ENCODE results near the gene IRF2BP1.

The IRF2BP1 gene

DNA sequence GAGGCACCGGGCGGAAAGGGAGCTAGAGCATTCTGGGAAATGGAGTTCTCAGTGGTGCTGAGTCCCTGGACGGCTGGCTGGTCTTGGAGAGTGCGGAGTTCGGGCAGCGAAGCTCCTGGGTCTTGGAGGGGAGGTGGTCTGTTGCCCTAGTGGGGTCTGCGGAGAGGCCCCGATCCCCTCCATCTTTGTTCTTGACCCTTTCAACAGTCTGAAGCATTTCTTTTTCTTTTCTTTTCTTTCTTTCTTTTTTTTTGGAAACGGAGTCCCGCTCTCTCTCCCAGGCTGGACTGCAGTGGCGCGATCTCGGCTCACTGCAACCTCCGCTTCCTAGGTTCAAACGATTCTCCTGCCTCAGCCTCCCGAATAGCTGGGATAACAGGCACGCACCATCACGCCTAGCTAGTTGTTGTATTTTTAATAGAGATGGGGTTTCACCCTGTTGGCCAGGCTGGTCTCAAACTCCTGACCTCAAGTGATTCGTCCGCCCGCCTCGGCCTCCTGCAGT, 22.6 kb downstream of the IRF2BP1 start:
- DNase-seq (ENCODE audit: extremely low read depth in 1 of 2, low read depth in 1 of 2), result no peak

- DNase-seq (ENCODE audit: extremely low read depth in 1 of 2, low read depth in 1 of 2), result peak; percentile 97 to 99
Observed at GRCh38 chr19:45862564-45863334, 23.2 kb downstream of the IRF2BP1 start, which contains the start of gene SYMPK. Gene SYMPK (minus strand): TSS chr19:45863147. CDS start chr19:45854495, 8,652 bp downstream.

DNA sequence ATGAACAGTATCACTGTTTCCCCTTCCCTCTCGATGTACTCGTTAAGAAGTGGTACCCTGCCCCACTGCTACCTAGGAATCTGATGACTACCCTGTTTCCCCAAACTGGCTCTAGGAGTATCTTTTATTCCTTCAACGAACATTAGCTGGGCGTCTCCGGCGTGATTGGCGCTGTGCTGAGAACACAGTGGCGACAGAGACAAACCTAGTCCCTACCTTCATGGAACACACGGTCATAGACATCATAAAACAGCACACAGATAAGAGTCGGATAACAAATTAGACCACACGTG, 23.7 kb downstream of the IRF2BP1 start:
- DNase-seq (ENCODE audit: extremely low read depth in 1 of 2, low read depth in 1 of 2), result no peak

DNA sequence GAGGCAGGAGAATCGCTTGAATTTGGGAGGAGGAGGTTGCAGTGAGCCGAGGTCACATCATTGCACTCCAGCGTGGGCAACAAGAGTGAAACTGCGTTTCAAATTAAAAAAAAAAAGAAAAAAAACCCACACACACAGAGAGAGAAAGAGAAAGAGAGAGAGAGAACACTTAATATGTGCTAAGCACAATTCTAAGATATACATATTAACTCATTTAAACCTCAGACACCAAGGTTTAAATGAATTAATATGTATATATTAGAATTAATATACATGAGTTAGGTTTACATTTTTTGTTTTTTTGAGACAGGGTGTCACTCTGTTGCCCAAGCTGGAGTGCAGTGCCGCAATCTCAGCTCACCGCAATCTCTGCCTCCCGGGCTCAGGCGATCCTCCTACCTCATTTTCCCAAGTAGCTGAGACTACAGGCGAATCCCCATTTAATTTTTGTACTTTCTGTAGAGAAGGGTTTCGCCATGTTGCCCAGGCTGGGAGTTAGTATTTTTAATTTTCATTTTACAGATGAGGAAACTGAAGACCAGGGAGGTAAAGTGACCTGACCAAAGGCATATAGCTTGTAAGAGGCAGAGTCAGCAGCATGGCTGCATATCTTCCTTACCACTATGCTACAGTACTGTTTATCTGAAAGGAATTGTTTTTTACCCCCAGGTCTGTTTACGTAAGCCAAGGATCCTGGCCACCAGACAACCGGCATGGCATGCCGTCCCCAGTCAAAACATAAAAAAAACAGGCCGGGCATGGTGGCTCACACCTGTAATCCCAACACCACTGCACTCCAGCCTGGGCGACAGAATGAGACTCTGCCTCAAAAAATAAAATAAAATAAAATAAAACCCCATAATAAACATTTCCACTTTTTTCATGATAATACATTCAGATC, 25.3 kb downstream of the IRF2BP1 start:
- DNase-seq (ENCODE audit: extremely low read depth in 1 of 2, low read depth in 1 of 2), result no peak

- no peak for DNase-seq (ENCODE audit: extremely low read depth in 1 of 2, low read depth in 1 of 2)
Observed at GRCh38 chr19:45854167-45854778, 31.7 kb downstream of the IRF2BP1 start.

GRCh38 chr19:45852983-45853382, 33.0 kb downstream of the IRF2BP1 start:
- no peak for DNase-seq (ENCODE audit: extremely low read depth in 1 of 2, low read depth in 1 of 2)

DNA sequence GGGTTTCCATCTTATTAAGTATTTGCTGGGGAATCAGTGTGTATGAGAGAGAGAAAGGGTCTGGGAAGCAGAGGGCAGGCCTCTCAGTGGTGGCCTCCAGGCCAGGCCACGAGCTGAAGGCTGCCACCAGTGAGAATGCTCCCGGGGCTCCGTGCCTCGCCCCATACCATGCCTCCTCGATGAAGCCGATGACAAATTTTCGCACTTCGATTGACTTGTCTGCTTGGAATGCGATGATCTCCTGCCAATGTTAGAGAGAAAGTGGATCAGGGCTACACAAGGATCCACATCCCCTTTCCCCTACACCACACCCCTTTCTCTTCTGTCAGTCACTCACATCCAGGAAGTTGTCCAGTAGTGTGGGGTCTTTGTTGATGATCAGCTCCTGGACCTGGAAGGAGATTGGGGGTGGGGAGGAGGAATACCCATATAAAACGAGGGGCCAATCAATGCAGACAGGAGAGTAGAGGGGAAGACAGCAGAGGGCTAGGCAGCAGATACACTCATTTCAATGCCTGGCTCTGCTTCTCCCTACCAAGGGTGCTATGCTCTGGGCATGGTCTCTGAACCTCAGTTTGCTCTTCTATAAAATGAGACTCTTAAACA, 33.7 kb downstream of the IRF2BP1 start:
- DNase-seq (ENCODE audit: extremely low read depth in 1 of 2, low read depth in 1 of 2), result no peak

DNA sequence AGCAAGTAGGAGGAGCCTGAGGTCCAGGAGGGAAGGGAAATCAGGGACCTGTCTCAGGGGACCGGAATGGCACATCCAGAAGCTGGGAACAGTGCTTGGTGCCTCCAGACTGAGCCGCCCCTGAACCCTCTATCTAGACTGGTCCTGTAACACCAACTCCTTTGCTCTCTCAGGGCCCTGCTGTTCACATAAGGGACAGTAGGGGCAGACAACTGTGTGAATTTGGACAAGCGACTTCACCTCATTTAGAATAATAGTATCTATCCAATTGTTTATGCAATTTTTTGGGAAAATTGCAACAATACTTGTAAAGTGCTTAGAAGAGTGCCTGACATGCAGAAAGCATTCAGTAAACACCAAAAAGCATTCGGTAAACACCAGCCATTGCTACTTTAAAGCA, 37.0 kb downstream of the IRF2BP1 start:
- no peak for DNase-seq (ENCODE audit: extremely low read depth in 1 of 2, low read depth in 1 of 2)

DNA sequence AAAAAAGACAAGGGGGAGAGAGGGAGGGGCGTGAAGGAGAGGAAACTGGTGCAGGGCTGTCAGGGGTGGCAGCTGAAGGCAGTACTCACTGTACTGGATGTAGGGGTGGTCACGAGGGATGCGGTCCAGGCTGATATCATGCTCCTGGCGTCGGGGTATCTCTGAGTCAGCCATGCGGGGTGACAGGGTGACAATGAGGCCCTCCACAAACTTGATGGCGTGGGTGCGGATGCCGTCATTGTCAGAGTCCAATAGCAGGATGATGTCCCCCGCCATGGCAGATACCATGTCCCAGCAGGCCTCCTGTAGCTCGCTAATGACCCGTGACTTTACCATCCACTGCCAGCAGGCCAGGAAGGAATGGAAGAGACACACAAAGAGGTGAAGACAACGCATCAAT, 38.3 kb downstream of the IRF2BP1 start:
- no peak for DNase-seq (ENCODE audit: extremely low read depth in 1 of 2, low read depth in 1 of 2)

GRCh38 chr19:45842198-45842597, 43.7 kb downstream of the IRF2BP1 start:
- DNase-seq (ENCODE audit: extremely low read depth in 1 of 2, low read depth in 1 of 2), result no peak

GRCh38 chr19:45834970-45835369, 51.0 kb downstream of the IRF2BP1 start:
- no peak for DNase-seq (ENCODE audit: extremely low read depth in 1 of 2, low read depth in 1 of 2)

All from stimulated activated CD8-positive, alpha-beta memory T cell treated with anti-CD3 and anti-CD28 coated beads, Interleukin-7, amount 100 ng/mL, for 48 hours (primary cell).